GM12875 (cell line): ENCODE measurements around the gene SIM1.

Experiments used
- H3K4me3 ChIP-seq: one replicate; pipeline ENCODE4 v1.5.1; 2011; ENCODE audit warnings: low read depth, low read length, control low read depth
- CTCF ChIP-seq: IDR thresholded peaks from 2 replicates; pipeline ENCODE4 v1.5.1; 2011; ENCODE audit warnings: low read depth, mild to moderate bottlenecking, control low read depth, inconsistent platforms, low read length, moderate library complexity, borderline replicate concordance; ENCODE audit not compliant: insufficient read depth

The SIM1 gene

DNA sequence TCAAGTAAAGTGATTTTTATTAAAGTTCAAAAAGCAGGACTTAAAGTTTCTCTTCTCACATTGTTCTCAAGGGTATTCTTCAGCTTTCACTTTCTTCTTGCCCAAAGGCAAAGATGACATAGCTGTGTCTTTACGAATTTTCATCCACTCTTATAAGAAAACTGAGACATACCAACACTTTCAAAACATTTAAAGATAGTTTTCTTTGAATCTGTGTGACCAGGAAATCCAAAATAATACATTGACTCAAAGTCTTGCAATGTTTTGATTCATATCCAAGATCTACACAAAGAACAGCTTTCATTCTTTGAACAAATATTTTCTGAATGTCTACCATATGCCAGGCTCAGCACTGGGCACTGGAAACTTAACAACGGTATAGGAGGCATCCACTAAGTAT, 117.9 kb downstream of the SIM1 start:
- H3K4me3 ChIP-seq, result no peak overlapping the region
- TF ChIP-seq CTCF, result no peak

GRCh38 chr6:100346203-100346602, 118.5 kb downstream of the SIM1 start:
- TF ChIP-seq CTCF, result no peak
- no peak overlapping the region for H3K4me3 ChIP-seq

GRCh38 chr6:100344761-100345160, 120.0 kb downstream of the SIM1 start:
- no peak for TF ChIP-seq CTCF
- no peak overlapping the region for H3K4me3 ChIP-seq

- no peak overlapping the region for H3K4me3 ChIP-seq
- TF ChIP-seq CTCF, result no peak
Observed at GRCh38 chr6:100344321-100344720, 120.4 kb downstream of the SIM1 start.

DNA sequence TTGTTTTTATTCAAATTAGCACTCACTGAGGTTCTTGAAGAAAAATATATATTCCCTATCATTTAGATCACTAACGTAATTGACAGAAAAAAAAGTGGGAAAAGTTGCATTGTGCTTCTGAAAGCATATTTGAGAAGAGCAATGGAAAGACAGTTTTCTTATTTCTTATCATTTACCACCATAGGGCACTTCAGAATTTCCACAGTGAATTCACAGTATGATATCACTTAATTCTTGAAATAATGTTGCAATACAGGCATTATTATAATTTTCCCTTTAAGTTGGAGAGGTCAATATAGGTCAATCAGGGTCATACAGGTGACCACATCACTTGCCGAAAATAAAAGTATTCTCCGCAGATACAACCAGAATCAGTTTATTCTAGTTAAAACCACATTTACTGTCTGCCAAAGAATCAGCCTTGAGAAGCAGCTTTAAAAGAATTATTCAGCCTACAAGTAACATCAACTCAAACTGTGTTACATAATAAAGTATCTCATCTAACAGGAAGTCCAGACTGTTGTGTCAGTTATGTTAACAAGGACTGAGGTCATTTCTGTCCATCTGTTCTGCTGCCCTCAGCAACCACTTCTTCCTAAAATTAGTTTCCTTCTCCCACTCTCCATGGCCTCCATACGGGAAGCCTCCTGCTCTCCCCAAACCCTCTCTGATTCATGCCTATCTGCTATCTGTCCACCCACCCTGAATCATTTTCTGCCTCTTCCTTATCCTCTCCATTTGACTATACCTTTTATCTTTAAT, 121.2 kb downstream of the SIM1 start:
- no peak overlapping the region for H3K4me3 ChIP-seq
- TF ChIP-seq CTCF, result no peak

DNA sequence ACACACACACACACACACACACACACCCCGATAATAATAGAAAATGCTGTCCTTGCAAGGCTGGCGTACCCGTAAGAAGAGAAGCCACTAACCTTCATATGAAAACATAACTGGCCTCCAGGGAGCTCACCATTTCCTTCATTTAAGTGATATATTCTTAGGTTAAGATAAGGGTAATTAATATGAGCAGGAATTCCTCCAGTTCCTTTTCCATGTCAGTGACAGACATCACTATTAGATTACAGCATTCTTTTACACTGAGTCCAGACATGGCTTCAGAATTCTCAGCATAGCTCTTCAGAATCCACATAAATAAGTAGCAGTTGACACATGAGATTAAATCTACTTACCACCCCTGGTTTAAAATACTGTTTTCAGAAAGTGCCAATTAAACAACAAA, 121.9 kb downstream of the SIM1 start:
- no peak overlapping the region for H3K4me3 ChIP-seq
- no peak for TF ChIP-seq CTCF

GRCh38 chr6:100339574-100340255, 125.0 kb downstream of the SIM1 start:
- H3K4me3 ChIP-seq, result no peak overlapping the region
- no peak for TF ChIP-seq CTCF
